GM12878 (cell line): ENCODE data around the gene MAPKAPK3. TPM values are rescaled to one million over a fixed set of nuclear protein-coding genes. Genes with fewer than 3 reads are reported as not detected.
A peak's percentile ranks its signal among the peaks of the same experiment; 100 is the strongest.

Experiments used
- BACH1 ChIP-seq: fragments of 450-650 bp; IDR thresholded peaks from 2 replicates; pipeline ENCODE4 v1.6.1; 2017; ENCODE audit warnings: mild to moderate bottlenecking, borderline replicate concordance
- BHLHE40 ChIP-seq, 2 experiments: fragments of 450-650 bp in 1 of 2; IDR thresholded peaks; 2 replicates each; pipeline ENCODE4 v1.6.1; 2011 to 2017; ENCODE audit warnings: low read depth in 2 of 2, borderline replicate concordance in 1 of 2, improper control_type of control experiment in 1 of 2, low read length in 1 of 2, mild to moderate bottlenecking in 1 of 2
- CHD2 ChIP-seq: IDR thresholded peaks from 2 replicates; pipeline ENCODE4 v1.6.1; 2011; ENCODE audit warnings: low read depth, low read length, improper control_type of control experiment, borderline replicate concordance
- CTCF ChIP-seq, 3 experiments: IDR thresholded peaks in 2 of 3; conservative IDR thresholded peaks in 1 of 3; 2 replicates each; pipeline ENCODE4 v1.5.1; 2011; ENCODE audit warnings: low read depth in 3 of 3, low read length in 3 of 3, mild to moderate bottlenecking in 3 of 3, control low read depth in 2 of 3, moderate library complexity in 2 of 3, inconsistent platforms in 1 of 3, mixed read lengths in 1 of 3; ENCODE audit not compliant: control insufficient read depth in 2 of 3, insufficient read depth in 1 of 3; ENCODE audit errors: extremely low read depth in 1 of 3
- HDAC6 ChIP-seq: fragments of 200-600 bp; sonication (generic); IDR thresholded peaks from one replicate; pipeline ENCODE4 v1.8.0; 2017; ENCODE audit warnings: antibody characterized with exemption; ENCODE audit not compliant: unreplicated experiment
- HDGF ChIP-seq: fragments of 450-650 bp; IDR thresholded peaks from 2 replicates; pipeline ENCODE4 v1.6.1; 2016; ENCODE audit warnings: antibody characterized with exemption
- IRF4 ChIP-seq: IDR thresholded peaks from 2 replicates; pipeline ENCODE4 v1.6.1; 2011; ENCODE audit warnings: low read depth, low read length
- POLR2AphosphoS5 ChIP-seq: IDR thresholded peaks from 2 replicates; pipeline ENCODE4 v1.6.1; 2011; ENCODE audit warnings: mild to moderate bottlenecking, low read length, inconsistent platforms
- POU2F2 ChIP-seq: IDR thresholded peaks from 3 replicates; pipeline ENCODE4 v1.6.1; 2011; ENCODE audit warnings: low read depth, mild to moderate bottlenecking, low read length, borderline replicate concordance
- PRDM15 ChIP-seq: fragments of 450-650 bp; formaldehyde crosslinking; IDR thresholded peaks from 2 replicates; pipeline ENCODE4 v1.4.0; 2020; ENCODE audit warnings: mild to moderate bottlenecking, moderate library complexity
- SP1 ChIP-seq: IDR thresholded peaks from one replicate; pipeline ENCODE4 v1.6.1; 2011; ENCODE audit warnings: low read depth, low read length
- SUPT20H ChIP-seq: IDR thresholded peaks from 2 replicates; pipeline ENCODE4 v1.6.1; 2011; ENCODE audit warnings: low read depth, mild to moderate bottlenecking, low read length, moderate library complexity, borderline replicate concordance; ENCODE audit not compliant: control insufficient read depth
- ZBTB40 ChIP-seq: fragments of 450-650 bp; IDR thresholded peaks from 2 replicates; pipeline ENCODE4 v1.6.1; 2016; ENCODE audit warnings: mild to moderate bottlenecking, moderate library complexity, borderline replicate concordance
- ZNF24 ChIP-seq: fragments of 450-650 bp; IDR thresholded peaks from 2 replicates; pipeline ENCODE4 v1.6.1; 2017; ENCODE audit warnings: antibody characterized with exemption, mild to moderate bottlenecking
- polyA plus RNA-seq, 11 experiments: library from polyadenylated mRNA; depleted of rRNA in 4 of 11; unstranded in 6 of 11; stranded (reverse) in 5 of 11; fragments of >200 nt; fragmentation: Nextera tagmentation in 4 of 11; fragmentation: Illumina TruSeq in 1 of 11; extraction: Ambion mirVana in 4 of 11; extraction: Trizol in 1 of 11; gene quantifications; 1 replicate in 1 of 11; 2 replicates in 10 of 11; pipeline versions ENCODE4 v1.2.1 to v1.2.3, GENCODE V29; 2011 to 2016; ENCODE audit warnings: inconsistent platforms in 2 of 11, missing spikeins in 2 of 11, low read depth in 1 of 11
- total RNA-seq, 4 experiments: library from RNA; depleted of rRNA in 3 of 4; stranded (reverse); fragments of >200 nt in 3 of 4; fragmentation: Illumina TruSeq in 1 of 4; extraction: Trizol in 1 of 4; gene quantifications; 2 replicates each; pipeline versions ENCODE4 v1.2.1 to v1.2.3, GENCODE V29; 2013 to 2021

Gene MAPKAPK3
- total and polyA plus RNA-seq, 10 of the 15 experiments (the other 5 are each of a cell fraction or from before 2014, with no cell fraction given): 7.9 to 66.0 (median 39.0) TPM

GRCh38 chr3:50616003-50616769 lies 765 bp upstream of the MAPKAPK3 start (continued):
- TF ChIP-seq ZBTB40 (peak; percentile 23; the same call in 1 of the 2 replicates), SUPT20H (no peak), PRDM15 (CRISPR knock-in tag) (no peak), BHLHE40 (IDR thresholded peaks at IDR 0.05; ENCODE audit: borderline replicate concordance in 1 of 2, low read depth in 2 of 2, low read length in 1 of 2) (peak in 1 of 2 experiments; percentile 17; a peak in 1 of 4 replicates), CTCF (IDR thresholded peaks at IDR 0.05 in 2 of 3, conservative IDR thresholded peaks at IDR 0.05 in 1 of 3; ENCODE audit: control insufficient read depth in 2 of 3, extremely low read depth in 1 of 3, insufficient read depth in 1 of 3, low read depth in 3 of 3, low read length in 3 of 3) (peak; percentile 99 to 100 (median 100); a peak in 5 of 6 replicates), POU2F2 (peak; percentile 57; the same call in 1 of the 3 replicates), ZNF24 (no peak), POLR2AphosphoS5 (no peak), HDAC6 (no peak), CHD2 (no peak), BACH1 (peak; percentile 16; the same call in 1 of the 2 replicates), SP1 (peak; percentile 54), HDGF (no peak), IRF4 (peak; percentile 87)
